WTC11 (cell line): ENCODE results near the gene SNX3. TPM values are rescaled to one million over a fixed set of nuclear protein-coding genes. Genes with fewer than 3 reads are reported as not detected.

Source experiments
- ATAC-seq: fragments of 200-7000 bp; cut with Tn5 transposase; 2 replicates; pipeline ENCODE4 v1.10.0; 2021; ENCODE audit warnings: mild to moderate bottlenecking, moderate library complexity
- CTCF ChIA-PET: fragments of 300-600 bp; sonication (Branson Sonifier 250); formaldehyde crosslinking; loops from one replicate; lab custom pipeline; 2021; ENCODE audit warnings: antibody characterized with exemption; lab: Charles Lee
- POLR2A ChIA-PET: fragments of 350-600 bp; sonication (Branson Sonifier 250); formaldehyde crosslinking; loops from one replicate; lab custom pipeline; 2021; ENCODE audit warnings: antibody characterized with exemption; lab: Charles Lee
- DNase-seq: peaks from one replicate; pipeline ENCODE4 v3.0.0; 2021; ENCODE audit warnings: low spot score
- H3K27ac Mint-ChIP-seq: 2 replicates; pipeline ENCODE4 v1.8.0; 2021; ENCODE audit warnings: mixed read lengths
- H3K27me3 Mint-ChIP-seq: 2 replicates; pipeline ENCODE4 v1.8.0; 2021; ENCODE audit warnings: low read depth, mild to moderate bottlenecking, moderate library complexity, mixed read lengths
- H3K36me3 Mint-ChIP-seq: 2 replicates; pipeline ENCODE4 v1.8.0; 2021; ENCODE audit warnings: mixed read lengths
- H3K4me1 Mint-ChIP-seq: 2 replicates; pipeline ENCODE4 v1.8.0; 2022; ENCODE audit warnings: mixed read lengths
- H3K4me3 Mint-ChIP-seq: 2 replicates; pipeline ENCODE4 v1.8.0; 2021; ENCODE audit warnings: mild to moderate bottlenecking, moderate library complexity, mixed read lengths
- H3K9me3 Mint-ChIP-seq: 2 replicates; pipeline ENCODE4 v1.8.0; 2021; ENCODE audit warnings: mixed read lengths
- AR ChIP-seq: fragments of 250-450 bp; sonication (Bioruptor Pico); IDR thresholded peaks from 2 replicates; pipeline ENCODE4 v1.9.0; 2021; ENCODE audit warnings: mild to moderate bottlenecking
- ARID4B ChIP-seq: sonication (generic); formaldehyde crosslinking; IDR thresholded peaks from 2 replicates; pipeline ENCODE4 v1.8.0; 2023; ENCODE audit warnings: missing genetic modification reagents, mild to moderate bottlenecking, borderline replicate concordance
- CREB1 ChIP-seq: sonication (generic); formaldehyde crosslinking; IDR thresholded peaks from 2 replicates; pipeline ENCODE4 v1.8.0; 2023; ENCODE audit warnings: mild to moderate bottlenecking, missing genetic modification reagents
- ELF4 ChIP-seq: sonication (generic); formaldehyde crosslinking; IDR thresholded peaks from 2 replicates; pipeline ENCODE4 v1.8.1; 2022; ENCODE audit warnings: low read depth, mild to moderate bottlenecking, moderate library complexity, missing genetic modification reagents
- FOXK1 ChIP-seq: sonication (generic); formaldehyde crosslinking; IDR thresholded peaks from 2 replicates; pipeline ENCODE4 v1.8.0; 2022; ENCODE audit warnings: mild to moderate bottlenecking, moderate library complexity, missing genetic modification reagents
- FOXP1 ChIP-seq: sonication (generic); formaldehyde crosslinking; IDR thresholded peaks from 2 replicates; pipeline ENCODE4 v1.8.0; 2022; ENCODE audit warnings: missing genetic modification reagents, mild to moderate bottlenecking, moderate library complexity, borderline replicate concordance
- NFATC4 ChIP-seq: fragments of 250-450 bp; sonication (Bioruptor Pico); IDR thresholded peaks from 2 replicates; pipeline ENCODE4 v1.9.0; 2021; ENCODE audit warnings: mild to moderate bottlenecking
- NFE2L1 ChIP-seq: sonication (generic); formaldehyde crosslinking; IDR thresholded peaks from 2 replicates; pipeline ENCODE4 v1.8.1; 2023; ENCODE audit warnings: missing genetic modification reagents
- NR1H2 ChIP-seq: sonication (generic); formaldehyde crosslinking; IDR thresholded peaks from 2 replicates; pipeline ENCODE4 v1.9.0; 2021; ENCODE audit warnings: mild to moderate bottlenecking, moderate library complexity, missing genetic modification reagents
- NR3C1 ChIP-seq: sonication (generic); formaldehyde crosslinking; conservative IDR thresholded peaks from 2 replicates; pipeline ENCODE4 v1.8.1; 2023; ENCODE audit warnings: low read depth, mild to moderate bottlenecking, missing genetic modification reagents
- SMAD4 ChIP-seq: sonication (generic); formaldehyde crosslinking; IDR thresholded peaks from 2 replicates; pipeline ENCODE4 v1.8.0; 2022; ENCODE audit warnings: mild to moderate bottlenecking, missing genetic modification reagents
- ZNF138 ChIP-seq: sonication (generic); formaldehyde crosslinking; conservative IDR thresholded peaks from 2 replicates; pipeline ENCODE4 v1.8.1; 2022; ENCODE audit warnings: mild to moderate bottlenecking, moderate library complexity, missing genetic modification reagents
- ZNF416 ChIP-seq: fragments of 250-450 bp; sonication (Bioruptor Pico); IDR thresholded peaks from 2 replicates; pipeline ENCODE4 v1.9.0; 2021; ENCODE audit warnings: mild to moderate bottlenecking, inconsistent platforms
- ZNF512 ChIP-seq: sonication (generic); formaldehyde crosslinking; IDR thresholded peaks from 2 replicates; pipeline ENCODE4 v1.8.1; 2022; ENCODE audit warnings: missing genetic modification reagents, borderline replicate concordance
- total RNA-seq: library from RNA; stranded (reverse); gene quantifications from 3 replicates; pipeline ENCODE4 v1.2.3, GENCODE V29; 2021
- TF ChIP-seq, protein P1 (sequence below): fragments of 250-450 bp; sonication (Bioruptor Pico); IDR thresholded peaks from 2 replicates; pipeline ENCODE4 v1.9.0; 2021; ENCODE audit warnings: moderate library complexity, mild to moderate bottlenecking, inconsistent platforms, borderline replicate concordance
- TF ChIP-seq, protein P2 (sequence below): sonication (generic); formaldehyde crosslinking; IDR thresholded peaks from 2 replicates; pipeline ENCODE4 v1.8.1; 2023; ENCODE audit warnings: mild to moderate bottlenecking, missing genetic modification reagents, moderate library complexity
- TF ChIP-seq, protein P3 (sequence below): sonication (generic); formaldehyde crosslinking; IDR thresholded peaks from 2 replicates; pipeline ENCODE4 v1.8.0; 2022; ENCODE audit warnings: mild to moderate bottlenecking, missing genetic modification reagents

Gene SNX3
- total RNA-seq, 1 experiment from 2014 or later: 66.1 TPM

DNA sequence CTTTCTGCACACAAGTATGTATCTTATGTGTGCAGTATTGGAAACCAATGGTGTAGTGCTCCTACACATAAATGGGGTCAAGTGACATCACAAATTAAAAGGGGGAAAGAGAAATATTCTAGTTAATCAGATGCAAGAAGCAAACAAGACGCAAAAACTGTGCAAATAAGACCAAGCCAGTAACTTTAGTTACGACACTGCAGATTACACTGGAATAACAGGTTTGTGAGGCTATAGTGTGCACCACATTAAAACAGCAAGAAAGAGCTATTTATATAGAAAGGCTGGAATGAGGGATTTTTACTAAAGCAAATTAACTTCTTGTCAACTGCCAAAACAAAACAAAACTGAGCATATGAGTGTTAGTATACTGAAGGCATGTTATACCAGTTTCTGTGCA, 49.2 kb downstream of the SNX3 start:
- POLR2A ChIA-PET: no interaction called here
- no peak overlapping the region for H3K27ac Mint-ChIP-seq
- no peak for ATAC-seq
- no peak for TF ChIP-seq AR (CRISPR knock-in tag)
- TF ChIP-seq SMAD4: no peak
- no peak for TF ChIP-seq ZNF512
- no peak for TF ChIP-seq FOXP1
- TF ChIP-seq, all 79 proteins: peak for 0
- Mint-ChIP-seq H3K9me3 (no peaks in the 10 kb centered on the region), H3K4me3 (no peak overlapping the region), H3K36me3 (no peaks in the 10 kb centered on the region; the same call in 1 of the 2 replicates), H3K27me3 (no peaks in the 10 kb centered on the region), H3K4me1 (no peaks in the 10 kb centered on the region)
- CTCF ChIA-PET: interaction anchor here (1.3 kb wide), 1 partner anchor 36 kb away, joined by 7 read pairs; no protein-coding TSS in a partner anchor
- no peak for DNase-seq

GRCh38 chr6:108210556-108210955, 50.3 kb downstream of the SNX3 start:
- no peaks in the 10 kb centered on the region for H3K27me3 Mint-ChIP-seq
- H3K36me3 Mint-ChIP-seq: no peaks in the 10 kb centered on the region; the same call in 1 of the 2 replicates
- no peak for TF ChIP-seq CREB1 (CRISPR knock-in tag)
- no peaks in the 10 kb centered on the region for H3K9me3 Mint-ChIP-seq
- no peak overlapping the region for H3K4me3 Mint-ChIP-seq
- ChIA-PET CTCF (no interaction called here), POLR2A (no interaction called here)
- ATAC-seq (no peak), DNase-seq (no peak)
- H3K4me1 Mint-ChIP-seq: peaks cover 3% of the 10 kb centered on the region
- no peak overlapping the region for H3K27ac Mint-ChIP-seq

- DNase-seq (no peak), ATAC-seq (no peak)
- H3K4me1 Mint-ChIP-seq: peaks cover 3% of the 10 kb centered on the region
- no peaks in the 10 kb centered on the region for H3K27me3 Mint-ChIP-seq
- no peaks in the 10 kb centered on the region for H3K9me3 Mint-ChIP-seq
- ChIA-PET CTCF (no interaction called here), POLR2A (no interaction called here)
- H3K27ac Mint-ChIP-seq: no peak overlapping the region
- no peaks in the 10 kb centered on the region; the same call in 1 of the 2 replicates for H3K36me3 Mint-ChIP-seq
- H3K4me3 Mint-ChIP-seq: no peak overlapping the region
- TF ChIP-seq NFATC4 (CRISPR knock-in tag) (no peak), ARID4B (CRISPR knock-in tag) (no peak), ZNF416 (CRISPR knock-in tag) (no peak), FOXK1 (CRISPR knock-in tag) (no peak), ZNF138 (CRISPR knock-in tag) (no peak), NR3C1 (no peak), ELF4 (CRISPR knock-in tag) (no peak), FOXP1 (no peak), NR1H2 (CRISPR knock-in tag) (no peak), NFE2L1 (CRISPR knock-in tag) (no peak), SMAD4 (no peak)
- TF ChIP-seq, protein P1, sequence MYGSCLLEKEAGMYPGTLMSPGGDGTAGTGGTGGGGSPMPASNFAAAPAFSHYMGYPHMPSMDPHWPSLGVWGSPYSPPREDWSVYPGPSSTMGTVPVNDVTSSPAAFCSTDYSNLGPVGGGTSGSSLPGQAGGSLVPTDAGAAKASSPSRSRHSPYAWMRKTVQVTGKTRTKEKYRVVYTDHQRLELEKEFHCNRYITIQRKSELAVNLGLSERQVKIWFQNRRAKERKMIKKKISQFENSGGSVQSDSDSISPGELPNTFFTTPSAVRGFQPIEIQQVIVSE: no peak
- TF ChIP-seq, protein P2, sequence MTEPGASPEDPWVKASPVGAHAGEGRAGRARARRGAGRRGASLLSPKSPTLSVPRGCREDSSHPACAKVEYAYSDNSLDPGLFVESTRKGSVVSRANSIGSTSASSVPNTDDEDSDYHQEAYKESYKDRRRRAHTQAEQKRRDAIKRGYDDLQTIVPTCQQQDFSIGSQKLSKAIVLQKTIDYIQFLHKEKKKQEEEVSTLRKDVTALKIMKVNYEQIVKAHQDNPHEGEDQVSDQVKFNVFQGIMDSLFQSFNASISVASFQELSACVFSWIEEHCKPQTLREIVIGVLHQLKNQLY: no peak
- TF ChIP-seq, protein P3, sequence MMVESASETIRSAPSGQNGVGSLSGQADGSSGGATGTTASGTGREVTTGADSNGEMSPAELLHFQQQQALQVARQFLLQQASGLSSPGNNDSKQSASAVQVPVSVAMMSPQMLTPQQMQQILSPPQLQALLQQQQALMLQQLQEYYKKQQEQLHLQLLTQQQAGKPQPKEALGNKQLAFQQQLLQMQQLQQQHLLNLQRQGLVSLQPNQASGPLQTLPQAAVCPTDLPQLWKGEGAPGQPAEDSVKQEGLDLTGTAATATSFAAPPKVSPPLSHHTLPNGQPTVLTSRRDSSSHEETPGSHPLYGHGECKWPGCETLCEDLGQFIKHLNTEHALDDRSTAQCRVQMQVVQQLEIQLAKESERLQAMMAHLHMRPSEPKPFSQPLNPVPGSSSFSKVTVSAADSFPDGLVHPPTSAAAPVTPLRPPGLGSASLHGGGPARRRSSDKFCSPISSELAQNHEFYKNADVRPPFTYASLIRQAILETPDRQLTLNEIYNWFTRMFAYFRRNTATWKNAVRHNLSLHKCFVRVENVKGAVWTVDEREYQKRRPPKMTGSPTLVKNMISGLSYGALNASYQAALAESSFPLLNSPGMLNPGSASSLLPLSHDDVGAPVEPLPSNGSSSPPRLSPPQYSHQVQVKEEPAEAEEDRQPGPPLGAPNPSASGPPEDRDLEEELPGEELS (CRISPR knock-in tag): no peak
Measured at GRCh38 chr6:108209738-108210137, 51.1 kb downstream of the SNX3 start.
